Fibroblast of skin of left quadriceps (primary cell): ENCODE measurements around the gene TAF11L14.

Experiments
- DNase-seq, 2 experiments: peaks; one replicate each; pipeline ENCODE4 v3.0.0-alpha.2; 2013; ENCODE audit warnings: low read depth in 2 of 2

Gene TAF11L14

GRCh38 chr5:17679597-17680203 is 45.4 kb downstream of the TAF11L14 start:
- no peak for DNase-seq

- no peak for DNase-seq
These were observed 46.5 kb downstream of the TAF11L14 start for GRCh38 chr5:17680737-17681136.
